Measurements from ENCODE around the gene DYNLRB1.

The DYNLRB1 gene

DNA sequence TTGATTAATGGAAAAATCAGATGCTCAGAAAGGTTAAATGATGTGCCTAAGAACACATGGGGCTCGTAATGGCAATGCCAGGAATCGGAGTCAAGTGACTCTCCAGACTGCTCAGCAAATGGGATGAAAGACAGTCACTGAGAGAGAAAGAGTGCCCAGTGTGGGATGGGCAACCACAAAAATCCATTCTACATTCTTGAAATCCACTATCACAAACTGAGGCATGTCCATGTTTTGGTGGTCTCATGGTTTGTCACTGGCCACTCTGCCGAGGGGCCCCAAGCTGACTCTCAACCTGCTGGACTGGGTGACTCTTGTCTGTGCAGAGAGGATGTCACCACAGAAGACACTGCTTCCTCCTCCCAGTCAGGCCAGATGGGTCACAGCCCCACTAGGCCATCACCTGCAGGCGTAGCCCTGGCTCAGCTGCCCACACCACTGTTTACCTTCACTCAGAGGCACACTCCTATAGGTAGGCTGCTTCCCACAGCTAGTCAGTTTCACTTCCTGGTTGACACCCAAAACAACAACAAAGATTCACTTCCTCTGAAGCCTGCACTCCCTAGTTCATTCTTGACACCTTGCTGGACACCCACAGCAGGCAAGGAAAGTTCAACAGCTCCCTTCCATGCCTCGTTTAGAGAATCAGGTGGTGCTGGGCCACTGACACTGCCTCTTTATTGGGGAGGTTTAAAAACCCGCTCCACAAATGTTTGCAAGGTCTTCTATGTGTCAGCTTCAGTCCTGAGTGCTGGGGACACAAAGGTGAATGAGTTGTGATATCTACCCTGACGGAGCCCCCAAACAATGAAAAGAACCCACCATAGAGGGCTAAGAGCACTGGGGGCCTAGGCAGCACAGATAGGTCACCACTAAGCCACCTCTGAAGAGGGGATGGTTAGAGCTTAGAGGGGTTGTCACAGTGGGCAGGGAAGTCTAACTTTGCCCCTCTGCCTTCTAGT, 64.0 kb downstream of the DYNLRB1 start:
- peak; percentile 50 to 51 for ATAC-seq

DNA sequence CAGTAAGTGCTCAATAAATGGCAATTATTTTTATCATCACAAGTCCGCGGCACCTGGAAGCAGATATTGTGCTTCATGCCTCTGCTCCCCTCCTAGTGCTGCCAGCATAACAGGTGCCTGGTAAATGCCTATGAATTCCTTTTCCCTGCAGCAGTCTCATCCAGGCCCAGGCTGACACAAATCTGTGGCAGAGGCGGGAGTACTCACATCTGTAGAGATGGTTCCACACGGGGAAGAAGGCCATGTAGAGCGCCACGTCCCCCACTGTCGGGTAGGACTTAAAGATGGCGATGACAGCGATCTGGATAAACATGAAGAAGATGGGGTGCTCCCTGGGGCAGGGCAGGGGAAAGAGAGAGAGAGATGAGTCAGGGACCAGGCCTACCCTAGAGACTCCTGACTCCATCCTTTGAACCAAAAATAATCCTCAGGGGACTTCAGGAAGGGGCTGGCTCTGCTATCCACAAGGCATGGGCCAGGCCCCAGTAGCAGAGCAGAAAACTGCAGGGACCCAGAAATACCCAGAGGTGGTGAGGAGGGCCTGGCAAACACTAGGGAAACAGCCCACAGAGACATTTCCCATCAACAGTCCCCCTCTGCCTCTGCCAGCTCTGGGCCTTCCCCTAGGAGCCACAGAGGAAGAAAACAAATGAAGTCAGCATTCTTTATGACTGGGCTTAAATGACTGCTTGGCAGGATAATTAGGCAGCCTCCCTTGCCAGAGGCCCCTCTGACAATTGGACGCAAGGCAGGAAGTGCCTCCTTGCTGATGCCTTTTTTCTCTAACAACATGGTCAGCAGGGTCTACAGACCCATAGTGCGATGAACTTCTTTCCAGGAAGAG, 65.3 kb downstream of the DYNLRB1 start:
- peak; percentile 76 to 80 for ATAC-seq

DNA sequence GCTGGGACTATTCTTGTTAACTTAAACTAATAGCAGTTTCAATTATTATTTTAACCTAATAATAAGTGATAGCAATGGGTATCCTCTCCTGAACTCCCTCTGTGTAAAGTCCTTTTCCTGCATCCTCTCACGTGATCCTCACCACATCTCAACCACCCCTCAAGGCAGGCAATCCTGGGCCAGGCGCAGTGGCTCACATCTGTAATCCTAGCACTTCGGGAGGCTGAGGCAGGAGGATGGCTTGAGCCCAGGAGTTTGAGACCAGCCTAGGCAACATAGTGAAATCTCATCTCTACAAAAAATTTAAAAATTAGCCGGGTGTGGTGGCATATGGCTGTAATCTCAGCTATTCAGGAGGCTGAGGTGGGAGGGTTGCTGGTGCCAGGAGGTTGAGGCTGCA, 66.0 kb downstream of the DYNLRB1 start:
- ATAC-seq, result no peak

DNA sequence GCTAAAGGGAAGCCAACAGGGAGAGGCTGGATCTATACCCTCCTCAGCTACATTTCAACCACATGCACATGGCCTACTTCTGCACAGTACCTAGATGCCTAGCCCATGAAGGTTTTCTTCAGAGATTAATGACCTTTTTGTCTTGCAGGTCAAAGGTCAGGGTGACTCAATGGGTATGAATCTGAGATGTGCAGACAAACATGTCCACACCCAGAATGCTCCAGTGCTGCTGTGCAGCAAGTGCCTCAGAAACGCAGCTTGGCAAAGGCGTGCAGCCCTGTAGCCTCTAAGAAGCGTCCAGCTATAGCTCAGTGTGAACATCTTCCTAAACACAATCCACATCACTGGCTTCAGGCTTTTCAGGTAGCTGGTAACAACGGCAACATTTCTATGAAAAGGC, 66.7 kb downstream of the DYNLRB1 start:
- no peak for ATAC-seq

- no peak for ATAC-seq
These were observed 67.3 kb downstream of the DYNLRB1 start for GRCh38 chr20:34583544-34583943.

DNA sequence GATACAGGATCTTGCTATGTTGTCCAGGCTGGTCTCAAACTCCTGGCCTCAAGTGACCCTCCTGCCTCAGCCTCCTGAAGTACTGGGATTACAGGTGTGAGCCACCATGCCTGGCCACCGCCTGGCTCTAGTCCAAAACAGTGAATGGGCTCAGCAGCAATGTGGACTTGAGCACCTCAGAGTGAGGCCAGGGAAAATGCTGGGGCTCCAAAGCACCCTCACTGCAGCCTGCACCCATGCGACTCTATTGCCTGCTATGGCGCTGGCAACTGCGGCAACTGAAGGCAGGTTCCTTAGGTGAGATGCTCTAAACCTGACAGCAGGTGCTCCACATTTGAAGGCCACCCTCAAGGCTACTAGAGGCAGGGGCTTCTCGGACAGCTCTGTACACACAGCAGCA, 68.8 kb downstream of the DYNLRB1 start:
- no peak for ATAC-seq

DNA sequence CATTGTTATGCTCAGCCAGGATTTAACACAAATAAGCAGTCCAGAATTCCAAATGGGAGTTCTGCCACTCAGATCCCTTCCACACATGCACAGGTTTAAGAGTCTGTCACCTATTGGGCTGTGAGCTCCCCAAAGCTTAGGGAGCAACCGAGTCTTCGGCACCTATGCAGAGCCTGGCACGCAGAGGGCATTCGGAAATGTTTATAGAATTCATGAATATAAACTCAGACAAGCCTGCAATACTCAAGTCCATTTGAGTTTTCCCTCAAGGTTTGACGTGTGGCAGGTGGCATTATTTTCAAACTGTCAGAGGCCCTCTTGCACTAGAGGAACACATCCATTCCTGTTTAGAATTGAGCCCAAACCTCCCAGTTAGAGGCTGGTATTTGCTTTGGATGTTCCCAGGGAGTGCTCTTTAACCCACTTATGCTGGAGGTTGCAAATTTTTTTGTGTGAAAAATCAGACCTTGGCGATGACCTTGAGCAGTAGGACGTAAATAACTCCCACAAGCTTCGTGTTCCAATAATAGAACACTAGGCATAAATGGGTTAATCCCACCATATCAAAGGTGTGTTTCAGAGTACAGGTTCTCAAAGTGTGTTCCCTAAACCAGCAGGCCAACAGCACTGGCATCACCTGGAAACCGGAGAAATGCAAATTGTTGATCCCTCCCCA, 70.4 kb downstream of the DYNLRB1 start:
- ATAC-seq, result no peak
